HG03108 (cell line): ENCODE measurements around the gene ENPP7.

ENCODE experiments used
- ATAC-seq: cut with Tn5 transposase; IDR thresholded peaks from one replicate; pipeline ENCODE4 v1.9.1; 2021; ENCODE audit warnings: moderate library complexity; ENCODE audit not compliant: unreplicated experiment

The ENPP7 gene

GRCh38 chr17:79730437-79730768 lies 340 bp upstream of the ENPP7 start:
- no peak for ATAC-seq

GRCh38 chr17:79732254-79732653 lies 1.5 kb downstream of the ENPP7 start:
- ATAC-seq, result no peak

- no peak for ATAC-seq
Observed at GRCh38 chr17:79732804-79733691, 2.3 kb downstream of the ENPP7 start.

GRCh38 chr17:79733692-79734070 lies 2.9 kb downstream of the ENPP7 start:
- ATAC-seq, result no peak

GRCh38 chr17:79735096-79735495 lies 4.4 kb downstream of the ENPP7 start:
- no peak for ATAC-seq

- ATAC-seq, result no peak
Observed at GRCh38 chr17:79737046-79737921, 6.5 kb downstream of the ENPP7 start.

GRCh38 chr17:79737922-79738578 lies 7.3 kb downstream of the ENPP7 start:
- ATAC-seq, result no peak

- ATAC-seq, result no peak
Observed at GRCh38 chr17:79738643-79739042, 7.9 kb downstream of the ENPP7 start.

GRCh38 chr17:79739148-79740062 lies 8.7 kb downstream of the ENPP7 start:
- ATAC-seq, result no peak

- ATAC-seq, result no peak
Observed at GRCh38 chr17:79740413-79740812, 9.7 kb downstream of the ENPP7 start.

GRCh38 chr17:79741401-79741750 lies 10.6 kb downstream of the ENPP7 start:
- ATAC-seq, result no peak

- ATAC-seq, result no peak
Observed at GRCh38 chr17:79741751-79742588, 11.2 kb downstream of the ENPP7 start.

- ATAC-seq, result no peak
Observed at GRCh38 chr17:79742589-79742918, 11.8 kb downstream of the ENPP7 start.

GRCh38 chr17:79742951-79743476 lies 12.3 kb downstream of the ENPP7 start:
- no peak for ATAC-seq

GRCh38 chr17:79743614-79744013 lies 12.9 kb downstream of the ENPP7 start:
- no peak for ATAC-seq

GRCh38 chr17:79745641-79746105 lies 14.9 kb downstream of the ENPP7 start:
- ATAC-seq, result no peak

- no peak for ATAC-seq
Observed at GRCh38 chr17:79746889-79747507, 16.3 kb downstream of the ENPP7 start.

GRCh38 chr17:79747508-79748294 lies 17.0 kb downstream of the ENPP7 start:
- no peak for ATAC-seq
